ENCODE data around the gene MCL1. TPM values are rescaled to one million over a fixed set of nuclear protein-coding genes. Genes with fewer than 3 reads are reported as not detected.

MCL1 gene
- polyA plus RNA-seq, 1 donor (not counting 4 experiments of a cell fraction or from before 2014, with no cell fraction given) = 237 TPM

- Histone ChIP-seq H3K9ac (ENCODE audit: control insufficient read depth, extremely low read depth, insufficient read depth, low read length) (no peak overlapping the region), H3K4me1 (ENCODE audit: control insufficient read depth, extremely low read depth, insufficient read depth, low read length) (peaks cover 33% of the 10 kb centered on the region), H3K4me2 (ENCODE audit: control insufficient read depth, extremely low read depth, insufficient read depth, low read depth, low read length) (no peak overlapping the region), H2AFZ (ENCODE audit: control insufficient read depth, low read length) (no peak overlapping the region), H3K4me3 (ENCODE audit: control insufficient read depth in 2 of 3, extremely low read depth in 1 of 3, insufficient read depth in 2 of 3, low read depth in 1 of 3, low read length in 3 of 3) (no peak overlapping the region), H3K9me1 (ENCODE audit: control insufficient read depth, extremely low read depth, insufficient read depth, low read length) (peaks cover 3% of the 10 kb centered on the region), H4K20me1 (ENCODE audit: control insufficient read depth, extremely low read depth, insufficient read depth, low read length) (no peaks in the 10 kb centered on the region), H3K27me3 (ENCODE audit: control insufficient read depth, extremely low read depth, insufficient read depth, low read length) (no peaks in the 10 kb centered on the region), H3K79me2 (ENCODE audit: control insufficient read depth, insufficient read depth, low read length) (peaks cover 3% of the 10 kb centered on the region), H3K9me3 (ENCODE audit: control insufficient read depth, low read depth, low read length) (no peaks in the 10 kb centered on the region), H3K27ac (ENCODE audit: control insufficient read depth, insufficient read depth, low read length) (no peak overlapping the region), H3K36me3 (ENCODE audit: control insufficient read depth in 2 of 2, extremely low read depth in 1 of 2, insufficient read depth in 2 of 2, low read length in 2 of 2) (peaks cover 0 to 4% of the 10 kb centered on the region in 2 experiments)
- TF ChIP-seq CTCF (optimal IDR thresholded peaks at IDR 0.05 in 1 of 3, IDR thresholded peaks at IDR 0.05 in 1 of 3, conservative IDR thresholded peaks at IDR 0.05 in 1 of 3; ENCODE audit: extremely low read depth in 1 of 3, insufficient read depth in 2 of 3, low read length in 3 of 3) = no peak
- no peak for TF ChIP-seq EZH2 (IDR thresholded peaks at IDR 0.05; ENCODE audit: low read length)
- DNase-seq (ENCODE audit: low read depth, low spot score) = no peak
- dilution Hi-C loops (cut with MboI; ENCODE audit: extremely low pct_ligation_motif_present, low sequenced_read_pairs) = no loop called here
- FAIRE-seq = no peak
These were observed 20.4 kb downstream of the MCL1 start for GRCh38 chr1:150558761-150559655.

- no peak for FAIRE-seq
These were observed 21.1 kb downstream of the MCL1 start for GRCh38 chr1:150558303-150558704.

More at GRCh38 chr1:150558303-150558704, 21.1 kb downstream of the MCL1 start:
- dilution Hi-C loops (cut with MboI; ENCODE audit: extremely low pct_ligation_motif_present, low sequenced_read_pairs) = no loop called here
- no peaks in the 10 kb centered on the region for H4K20me1 ChIP-seq (ENCODE audit: control insufficient read depth, extremely low read depth, insufficient read depth, low read length)
- no peak overlapping the region for H3K4me2 ChIP-seq (ENCODE audit: control insufficient read depth, extremely low read depth, insufficient read depth, low read depth, low read length)
- H3K27me3 ChIP-seq (ENCODE audit: control insufficient read depth, extremely low read depth, insufficient read depth, low read length) = no peaks in the 10 kb centered on the region
- H3K4me3 ChIP-seq (ENCODE audit: control insufficient read depth in 2 of 3, extremely low read depth in 1 of 3, insufficient read depth in 2 of 3, low read depth in 1 of 3, low read length in 3 of 3) = no peak overlapping the region
- TF ChIP-seq EZH2 (IDR thresholded peaks at IDR 0.05; ENCODE audit: low read length) = no peak
- TF ChIP-seq CTCF (optimal IDR thresholded peaks at IDR 0.05 in 1 of 3, IDR thresholded peaks at IDR 0.05 in 1 of 3, conservative IDR thresholded peaks at IDR 0.05 in 1 of 3; ENCODE audit: extremely low read depth in 1 of 3, insufficient read depth in 2 of 3, low read length in 3 of 3) = no peak
- H3K9ac ChIP-seq (ENCODE audit: control insufficient read depth, extremely low read depth, insufficient read depth, low read length) = no peak overlapping the region
- H3K4me1 ChIP-seq (ENCODE audit: control insufficient read depth, extremely low read depth, insufficient read depth, low read length) = peaks cover 26% of the 10 kb centered on the region
- peaks cover 3% of the 10 kb centered on the region for H3K9me1 ChIP-seq (ENCODE audit: control insufficient read depth, extremely low read depth, insufficient read depth, low read length)
- H3K36me3 ChIP-seq (ENCODE audit: control insufficient read depth in 2 of 2, extremely low read depth in 1 of 2, insufficient read depth in 2 of 2, low read length in 2 of 2) = peaks cover 0 to 4% of the 10 kb centered on the region in 2 experiments
- no peak overlapping the region for H2AFZ ChIP-seq (ENCODE audit: control insufficient read depth, low read length)
- no peaks in the 10 kb centered on the region for H3K9me3 ChIP-seq (ENCODE audit: control insufficient read depth, low read depth, low read length)
- peaks cover 3% of the 10 kb centered on the region for H3K79me2 ChIP-seq (ENCODE audit: control insufficient read depth, insufficient read depth, low read length)
- DNase-seq (ENCODE audit: low read depth, low spot score) = no peak
- H3K27ac ChIP-seq (ENCODE audit: control insufficient read depth, insufficient read depth, low read length) = no peak overlapping the region
